Neural crest cell (in vitro differentiated cells): ENCODE data around the gene PARVB. TPM values are rescaled to one million over a fixed set of nuclear protein-coding genes. Genes with fewer than 3 reads are reported as not detected.

Experiments used
- DNase-seq: peaks from one replicate; pipeline ENCODE4 v3.0.0; 2021; ENCODE audit warnings: low read depth, mixed read lengths, low spot score
- H3K27ac Mint-ChIP-seq: one replicate; pipeline ENCODE4 v1.8.0; 2021; ENCODE audit warnings: mild to moderate bottlenecking, mixed read lengths; ENCODE audit not compliant: unreplicated experiment
- H3K27me3 Mint-ChIP-seq: 2 replicates; pipeline ENCODE4 v1.8.0; 2021; ENCODE audit warnings: low read depth, mild to moderate bottlenecking, mixed read lengths
- H3K36me3 Mint-ChIP-seq: 2 replicates; pipeline ENCODE4 v1.8.0; 2021; ENCODE audit warnings: low read depth, mild to moderate bottlenecking, mixed read lengths
- H3K4me1 Mint-ChIP-seq: 2 replicates; pipeline ENCODE4 v1.8.0; 2021; ENCODE audit warnings: mixed read lengths
- H3K4me3 Mint-ChIP-seq: one replicate; pipeline ENCODE4 v1.8.0; 2021; ENCODE audit warnings: mild to moderate bottlenecking, mixed read lengths
- H3K9me3 Mint-ChIP-seq: 2 replicates; pipeline ENCODE4 v1.8.0; 2021; ENCODE audit warnings: mixed read lengths
- CTCF ChIP-seq: fragments of 200-600 bp; sonication (generic); conservative IDR thresholded peaks from 2 replicates; pipeline ENCODE4 v1.5.0; 2021; ENCODE audit warnings: antibody characterized with exemption, mild to moderate bottlenecking
- total RNA-seq: library from RNA; stranded (reverse); gene quantifications from 2 replicates; pipeline ENCODE4 v1.2.1, GENCODE V29; 2021

Gene PARVB
- total RNA-seq, 1 donor from 2014 or later, result 21.8 TPM

- peak overlapping the region; percentile 83 for H3K27ac Mint-ChIP-seq
- peaks cover 25% of the 10 kb centered on the region for H3K27me3 Mint-ChIP-seq
- H3K4me1 Mint-ChIP-seq, result peaks cover 34% of the 10 kb centered on the region
- H3K4me3 Mint-ChIP-seq, result no peak overlapping the region
- TF ChIP-seq CTCF, result no peak
- DNase-seq, result no peak
- H3K36me3 Mint-ChIP-seq, result peaks cover 2% of the 10 kb centered on the region
- H3K9me3 Mint-ChIP-seq, result no peaks in the 10 kb centered on the region
Measured at GRCh38 chr22:44146088-44146861, 122.2 kb downstream of the PARVB start.

GRCh38 chr22:44147008-44147645, 123.0 kb downstream of the PARVB start:
- Mint-ChIP-seq H3K36me3 (peaks cover 2% of the 10 kb centered on the region), H3K4me1 (peaks cover 34% of the 10 kb centered on the region), H3K9me3 (no peaks in the 10 kb centered on the region), H3K4me3 (no peak overlapping the region), H3K27ac (no peak overlapping the region), H3K27me3 (peaks cover 25% of the 10 kb centered on the region)
- TF ChIP-seq CTCF, result no peak
- no peak for DNase-seq

- Mint-ChIP-seq H3K27ac (no peak overlapping the region), H3K4me3 (no peak overlapping the region), H3K9me3 (no peaks in the 10 kb centered on the region), H3K4me1 (peaks cover 32% of the 10 kb centered on the region), H3K27me3 (peaks cover 25% of the 10 kb centered on the region), H3K36me3 (peaks cover 2% of the 10 kb centered on the region)
- no peak for DNase-seq
- TF ChIP-seq CTCF, result no peak
Measured at GRCh38 chr22:44147821-44148574, 123.9 kb downstream of the PARVB start.

GRCh38 chr22:44151676-44152075, 127.6 kb downstream of the PARVB start:
- H3K27me3 Mint-ChIP-seq, result peaks cover 20% of the 10 kb centered on the region
- peaks cover 18% of the 10 kb centered on the region for H3K4me1 Mint-ChIP-seq
- H3K4me3 Mint-ChIP-seq, result no peak overlapping the region
- DNase-seq, result no peak
- TF ChIP-seq CTCF, result no peak
- no peaks in the 10 kb centered on the region for H3K36me3 Mint-ChIP-seq
- no peaks in the 10 kb centered on the region for H3K9me3 Mint-ChIP-seq
- H3K27ac Mint-ChIP-seq, result no peak overlapping the region

GRCh38 chr22:44153710-44154109, 129.6 kb downstream of the PARVB start:
- peaks cover under 1% of the 10 kb centered on the region for H3K27me3 Mint-ChIP-seq
- H3K9me3 Mint-ChIP-seq, result no peaks in the 10 kb centered on the region
- TF ChIP-seq CTCF, result no peak
- no peak overlapping the region for H3K4me3 Mint-ChIP-seq
- H3K4me1 Mint-ChIP-seq, result peaks cover 5% of the 10 kb centered on the region
- no peaks in the 10 kb centered on the region for H3K36me3 Mint-ChIP-seq
- no peak for DNase-seq
- no peak overlapping the region for H3K27ac Mint-ChIP-seq
